NCI-H146 (cell line): ENCODE measurements around the gene C9orf85.
"Not testable (repeated sequence)": the region's sequence is repeated elsewhere in the genome, so short reads cannot be mapped to it uniquely, and the experiment has no call there.

ENCODE experiments used
- DNase-seq: peaks from one replicate; lab custom pipeline; 2025; lab: John Stamatoyannopoulos, UW

C9orf85 gene

GRCh38 chr9:71941998-71942567 is 30.6 kb downstream of the C9orf85 start:
- no peak for DNase-seq

- DNase-seq, result no peak
Observed at GRCh38 chr9:71944754-71945375, 33.4 kb downstream of the C9orf85 start.

- not testable (repeated sequence) for DNase-seq
Observed at GRCh38 chr9:71954652-71955051, 43.2 kb downstream of the C9orf85 start.

GRCh38 chr9:71955300-71955915 is 44.0 kb downstream of the C9orf85 start:
- DNase-seq, result no peak

- DNase-seq, result no peak
Observed at GRCh38 chr9:71962328-71962727, 50.9 kb downstream of the C9orf85 start.

GRCh38 chr9:71963471-71963996 is 52.1 kb downstream of the C9orf85 start:
- not testable (repeated sequence) for DNase-seq

GRCh38 chr9:71965403-71965802 is 54.0 kb downstream of the C9orf85 start:
- no peak for DNase-seq

GRCh38 chr9:71966601-71967000 is 55.2 kb downstream of the C9orf85 start:
- DNase-seq, result no peak

- no peak for DNase-seq
Observed at GRCh38 chr9:71968541-71969090, 57.2 kb downstream of the C9orf85 start.

GRCh38 chr9:71975833-71976232 is 64.4 kb downstream of the C9orf85 start:
- no peak for DNase-seq

GRCh38 chr9:71977003-71977402 is 65.6 kb downstream of the C9orf85 start:
- no peak for DNase-seq

- DNase-seq, result no peak
Observed at GRCh38 chr9:71980266-71981190, 69.1 kb downstream of the C9orf85 start.

- no peak for DNase-seq
Observed at GRCh38 chr9:71981944-71982343, 70.5 kb downstream of the C9orf85 start.

GRCh38 chr9:71984403-71984802 is 73.0 kb downstream of the C9orf85 start:
- no peak for DNase-seq

GRCh38 chr9:71984831-71985281 is 73.4 kb downstream of the C9orf85 start:
- no peak for DNase-seq

GRCh38 chr9:71985297-71985911 is 74.0 kb downstream of the C9orf85 start:
- DNase-seq, result no peak

GRCh38 chr9:71986900-71987299 is 75.5 kb downstream of the C9orf85 start:
- no peak for DNase-seq

- DNase-seq, result no peak
Observed at GRCh38 chr9:71987471-71988371, 76.3 kb downstream of the C9orf85 start.

- DNase-seq, result no peak
Observed at GRCh38 chr9:71990466-71990865, 79.0 kb downstream of the C9orf85 start.

- no peak for DNase-seq
Observed at GRCh38 chr9:72005451-72005850, 94.0 kb downstream of the C9orf85 start.
